Keratinocyte (primary cell): ENCODE results near the gene ARL15. TPM values are rescaled to one million over a fixed set of nuclear protein-coding genes. Genes with fewer than 3 reads are reported as not detected.
A peak's percentile ranks its signal among the peaks of the same experiment; 100 is the strongest.

Experiments
- DNase-seq: peaks from one replicate; pipeline ENCODE4 v3.0.0-alpha.2; 2011; ENCODE audit warnings: low read depth, missing footprints, low spot score
- FAIRE-seq: peaks from 2 replicates; lab custom pipeline; 2011; peaks lifted over from hg19 to GRCh38; lab: Jason Lieb, UNC
- H2AFZ ChIP-seq: 2 replicates; pipeline ENCODE4 v1.6.0; 2012; ENCODE audit warnings: low read length, control low read depth, inconsistent platforms; ENCODE audit not compliant: control insufficient read depth
- H3K27ac ChIP-seq: 2 replicates; pipeline ENCODE4 v1.5.1; 2011; ENCODE audit warnings: low read length; ENCODE audit not compliant: control insufficient read depth, insufficient read depth
- H3K27me3 ChIP-seq: 3 replicates; pipeline ENCODE4 v1.6.0; 2011; ENCODE audit warnings: low read length; ENCODE audit not compliant: control insufficient read depth, insufficient read depth; ENCODE audit errors: extremely low read depth
- H3K36me3 ChIP-seq, 2 experiments: 2 replicates in 1 of 2; 3 replicates in 1 of 2; pipeline ENCODE4 v1.5.1; 2011; ENCODE audit warnings: low read length in 2 of 2, mild to moderate bottlenecking in 1 of 2; ENCODE audit not compliant: control insufficient read depth in 2 of 2, insufficient read depth in 2 of 2; ENCODE audit errors: extremely low read depth in 1 of 2
- H3K4me1 ChIP-seq: 3 replicates; pipeline ENCODE4 v1.5.1; 2011; ENCODE audit warnings: low read length; ENCODE audit not compliant: control insufficient read depth, insufficient read depth; ENCODE audit errors: extremely low read depth
- H3K4me2 ChIP-seq: 3 replicates; pipeline ENCODE4 v1.6.0; 2011; ENCODE audit warnings: low read depth, low read length; ENCODE audit not compliant: control insufficient read depth, insufficient read depth; ENCODE audit errors: extremely low read depth
- H3K4me3 ChIP-seq, 3 experiments: fragments of 200-600 bp in 1 of 3; sonication (generic) in 1 of 3; 2 replicates in 2 of 3; 3 replicates in 1 of 3; pipeline ENCODE4 v1.5.1; 2011 to 2016; ENCODE audit warnings: low read length in 3 of 3, mild to moderate bottlenecking in 3 of 3, control low read depth in 2 of 3, inconsistent platforms in 1 of 3, low read depth in 1 of 3, mixed read lengths in 1 of 3, mixed run types in 1 of 3, moderate library complexity in 1 of 3; ENCODE audit not compliant: control insufficient read depth in 2 of 3, insufficient read depth in 2 of 3; ENCODE audit errors: extremely low read depth in 1 of 3
- H3K79me2 ChIP-seq: 2 replicates; pipeline ENCODE4 v1.6.0; 2012; ENCODE audit warnings: low read length; ENCODE audit not compliant: control insufficient read depth, insufficient read depth
- H3K9ac ChIP-seq: 3 replicates; pipeline ENCODE4 v1.6.0; 2011; ENCODE audit warnings: low read length; ENCODE audit not compliant: control insufficient read depth, insufficient read depth; ENCODE audit errors: extremely low read depth
- H3K9me1 ChIP-seq: 3 replicates; pipeline ENCODE4 v1.6.0; 2011; ENCODE audit warnings: low read length; ENCODE audit not compliant: control insufficient read depth, insufficient read depth; ENCODE audit errors: extremely low read depth
- H3K9me3 ChIP-seq: 2 replicates; pipeline ENCODE4 v1.5.1; 2012; ENCODE audit warnings: low read depth, low read length; ENCODE audit not compliant: control insufficient read depth
- H4K20me1 ChIP-seq: 3 replicates; pipeline ENCODE4 v1.6.0; 2011; ENCODE audit warnings: low read length; ENCODE audit not compliant: control insufficient read depth, insufficient read depth; ENCODE audit errors: extremely low read depth
- EZH2 ChIP-seq: IDR thresholded peaks from one replicate; pipeline ENCODE4 v1.6.1; 2012; ENCODE audit warnings: inconsistent platforms, mild to moderate bottlenecking, low read length, moderate library complexity
- dilution Hi-C: fragments of 300-500 bp; cut with MboI; formaldehyde crosslinking; loops from one replicate; pipeline ENCODE4 v1.7.0; 2020; ENCODE audit warnings: low sequenced_read_pairs; ENCODE audit not compliant: extremely low pct_ligation_motif_present
- polyA plus RNA-seq, 5 experiments: library from polyadenylated mRNA; depleted of rRNA in 3 of 5; stranded (reverse) in 3 of 5; stranded (forward) in 1 of 5; unstranded in 1 of 5; fragments of >200 nt; gene quantifications; 1 replicate in 1 of 5; 2 replicates in 3 of 5; 3 replicates in 1 of 5; pipeline versions ENCODE4 v1.2.1 to v1.2.3, GENCODE V29; 2011 to 2012; ENCODE audit warnings: missing spikeins in 2 of 5, low read depth in 1 of 5, low replicate concordance in 1 of 5
- TF ChIP-seq, protein P1 (sequence below), 3 experiments: IDR thresholded peaks in 1 of 3; conservative IDR thresholded peaks in 1 of 3; optimal IDR thresholded peaks in 1 of 3; 2 replicates in 2 of 3; 3 replicates in 1 of 3; pipeline versions ENCODE3 to v1.5.1; 2011; ENCODE audit warnings: low read length in 3 of 3, mild to moderate bottlenecking in 3 of 3, moderate library complexity in 2 of 3, control low read depth in 1 of 3, inconsistent platforms in 1 of 3; ENCODE audit not compliant: insufficient read depth in 2 of 3; ENCODE audit errors: extremely low read depth in 1 of 3

The ARL15 gene
- polyA plus RNA-seq, 1 donor (not counting 4 experiments of a cell fraction or from before 2014, with no cell fraction given), result 19.7 TPM

- H3K36me3 ChIP-seq, result no peaks in the 10 kb centered on the region
- DNase-seq, result no peak
- dilution Hi-C loops, result no loop called here
- H3K9ac ChIP-seq, result no peak overlapping the region
- H3K27ac ChIP-seq, result no peak overlapping the region
- H3K4me3 ChIP-seq, result no peak overlapping the region
- no peaks in the 10 kb centered on the region for H3K9me3 ChIP-seq
- no peaks in the 10 kb centered on the region for H3K9me1 ChIP-seq
- no peak for TF ChIP-seq EZH2
- TF ChIP-seq, protein P1, sequence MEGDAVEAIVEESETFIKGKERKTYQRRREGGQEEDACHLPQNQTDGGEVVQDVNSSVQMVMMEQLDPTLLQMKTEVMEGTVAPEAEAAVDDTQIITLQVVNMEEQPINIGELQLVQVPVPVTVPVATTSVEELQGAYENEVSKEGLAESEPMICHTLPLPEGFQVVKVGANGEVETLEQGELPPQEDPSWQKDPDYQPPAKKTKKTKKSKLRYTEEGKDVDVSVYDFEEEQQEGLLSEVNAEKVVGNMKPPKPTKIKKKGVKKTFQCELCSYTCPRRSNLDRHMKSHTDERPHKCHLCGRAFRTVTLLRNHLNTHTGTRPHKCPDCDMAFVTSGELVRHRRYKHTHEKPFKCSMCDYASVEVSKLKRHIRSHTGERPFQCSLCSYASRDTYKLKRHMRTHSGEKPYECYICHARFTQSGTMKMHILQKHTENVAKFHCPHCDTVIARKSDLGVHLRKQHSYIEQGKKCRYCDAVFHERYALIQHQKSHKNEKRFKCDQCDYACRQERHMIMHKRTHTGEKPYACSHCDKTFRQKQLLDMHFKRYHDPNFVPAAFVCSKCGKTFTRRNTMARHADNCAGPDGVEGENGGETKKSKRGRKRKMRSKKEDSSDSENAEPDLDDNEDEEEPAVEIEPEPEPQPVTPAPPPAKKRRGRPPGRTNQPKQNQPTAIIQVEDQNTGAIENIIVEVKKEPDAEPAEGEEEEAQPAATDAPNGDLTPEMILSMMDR (optimal IDR thresholded peaks at IDR 0.05 in 1 of 3, IDR thresholded peaks at IDR 0.05 in 1 of 3, conservative IDR thresholded peaks at IDR 0.05 in 1 of 3; ENCODE audit: extremely low read depth in 1 of 3, insufficient read depth in 2 of 3, low read length in 3 of 3), result no peak
- FAIRE-seq, result peak; percentile 17
- H3K4me2 ChIP-seq, result no peak overlapping the region
- no peaks in the 10 kb centered on the region for H3K4me1 ChIP-seq
- H3K27me3 ChIP-seq, result no peaks in the 10 kb centered on the region
- H2AFZ ChIP-seq, result no peak overlapping the region
- H3K79me2 ChIP-seq, result no peaks in the 10 kb centered on the region
- H4K20me1 ChIP-seq, result no peaks in the 10 kb centered on the region
These were observed 433.1 kb downstream of the ARL15 start for GRCh38 chr5:53877243-53877642.

- dilution Hi-C loops, result no loop called here
- FAIRE-seq (no peak), DNase-seq (no peak)
- no peaks in the 10 kb centered on the region for H3K9me3 ChIP-seq
- no peaks in the 10 kb centered on the region for H4K20me1 ChIP-seq
- H3K4me1 ChIP-seq, result no peaks in the 10 kb centered on the region
- H3K9me1 ChIP-seq, result no peaks in the 10 kb centered on the region
- no peak overlapping the region for H3K9ac ChIP-seq
- TF ChIP-seq EZH2, result no peak
- TF ChIP-seq, protein P1 (optimal IDR thresholded peaks at IDR 0.05 in 1 of 3, IDR thresholded peaks at IDR 0.05 in 1 of 3, conservative IDR thresholded peaks at IDR 0.05 in 1 of 3; ENCODE audit: extremely low read depth in 1 of 3, insufficient read depth in 2 of 3, low read length in 3 of 3), result peak; percentile 24 to 47 (median 33)
- H2AFZ ChIP-seq, result no peak overlapping the region
- no peak overlapping the region for H3K4me2 ChIP-seq
- no peak overlapping the region for H3K27ac ChIP-seq
- no peaks in the 10 kb centered on the region for H3K79me2 ChIP-seq
- H3K4me3 ChIP-seq, result no peak overlapping the region
- H3K27me3 ChIP-seq, result no peaks in the 10 kb centered on the region
- H3K36me3 ChIP-seq, result no peaks in the 10 kb centered on the region
These were observed 436.0 kb downstream of the ARL15 start for GRCh38 chr5:53874409-53874808.
